ENCODE results near the gene COL1A1. TPM values are rescaled to one million over a fixed set of nuclear protein-coding genes. Genes with fewer than 3 reads are reported as not detected.

COL1A1 gene
- total RNA-seq, 1 experiment from 2014 or later = 104 TPM

GRCh38 chr17:50238601-50239280 lies 37.3 kb upstream of the COL1A1 start:
- TF ChIP-seq CTCF (conservative IDR thresholded peaks at IDR 0.05) = no peak
- peaks cover 25% of the 10 kb centered on the region for H3K27me3 Mint-ChIP-seq (ENCODE audit: low read depth)
- Histone ChIP-seq H3K56ac (ENCODE audit: insufficient read length, low read depth, low read length) (no peak overlapping the region), H3K23me2 (ENCODE audit: insufficient read length, low read depth, low read length, poor library complexity, severe bottlenecking) (no peaks in the 10 kb centered on the region), H3K4me1 (ENCODE audit: insufficient read depth, low read length) (no peaks in the 10 kb centered on the region), H2BK120ac (ENCODE audit: low read depth, low read length, poor library complexity, severe bottlenecking) (no peak overlapping the region), H2BK12ac (ENCODE audit: insufficient read length, low read depth, low read length) (no peak overlapping the region), H4K20me1 (ENCODE audit: control insufficient read depth, insufficient read depth, insufficient read length) (no peaks in the 10 kb centered on the region), H3K4me2 (ENCODE audit: insufficient read depth, insufficient read length, low read length) (no peak overlapping the region), H3K14ac (ENCODE audit: insufficient read depth, low read length) (no peak overlapping the region), H2BK15ac (ENCODE audit: low read depth, low read length) (no peak overlapping the region), H3K18ac (ENCODE audit: insufficient read length, low read depth, low read length) (no peak overlapping the region), H2AK5ac (ENCODE audit: insufficient read length, low read length) (no peak overlapping the region), H4K8ac (replicated peaks; ENCODE audit: insufficient read length, low read depth, low read length) (no peak overlapping the region), H3K9me3 (ENCODE audit: control insufficient read depth, low read depth, low read length) (no peaks in the 10 kb centered on the region), H4K91ac (ENCODE audit: insufficient read length, low read depth, low read length) (no peak overlapping the region), H2BK20ac (ENCODE audit: low read depth, low read length, poor library complexity, severe bottlenecking) (no peak overlapping the region), H2BK5ac (ENCODE audit: insufficient read length, low read length) (no peak overlapping the region), H3K23ac (ENCODE audit: insufficient read length, low read depth, low read length) (no peak overlapping the region), H3K4ac (ENCODE audit: low read depth, low read length) (no peak overlapping the region), H3K27ac (ENCODE audit: insufficient read length, low read depth, low read length) (no peak overlapping the region), H4K5ac (ENCODE audit: insufficient read length, low read depth, low read length) (no peak overlapping the region), H3K79me2 (ENCODE audit: insufficient read depth, low read length) (no peaks in the 10 kb centered on the region), H3K27me3 (ENCODE audit: insufficient read depth, low read length) (no peaks in the 10 kb centered on the region), H2AFZ (ENCODE audit: low read length) (no peak overlapping the region), H3K9ac (ENCODE audit: extremely low read depth, insufficient read length, low read length) (no peak overlapping the region), H3T11ph (ENCODE audit: low read length) (no peak overlapping the region), H3K79me1 (ENCODE audit: insufficient read depth, low read depth, low read length, poor library complexity, severe bottlenecking) (no peaks in the 10 kb centered on the region)
- no peak overlapping the region for H3K4me3 Mint-ChIP-seq
- no peaks in the 10 kb centered on the region for H3K36me3 Mint-ChIP-seq (ENCODE audit: insufficient read depth in 1 of 3, low read depth in 3 of 3)
- peaks cover 6 to 15% of the 10 kb centered on the region in 2 experiments; a peak in 4 of 5 replicates for H3K9me3 Mint-ChIP-seq
- H3K27ac Mint-ChIP-seq = no peak overlapping the region
- no peak for DNase-seq
- no CpG with 5 or more reads among the region's 9 CpGs for WGBS (ENCODE audit: extremely low coverage, insufficient read length, low lambda C conversion rate)
- H3K4me1 Mint-ChIP-seq = no peaks in the 10 kb centered on the region

Data from H9 (cell line).